ENCODE data around the gene RPUSD1. TPM values are rescaled to one million over a fixed set of nuclear protein-coding genes. Genes with fewer than 3 reads are reported as not detected.

Gene RPUSD1
- total and polyA plus RNA-seq, 2 experiments from 2014 or later: 15.4 to 54.3 TPM

DNA sequence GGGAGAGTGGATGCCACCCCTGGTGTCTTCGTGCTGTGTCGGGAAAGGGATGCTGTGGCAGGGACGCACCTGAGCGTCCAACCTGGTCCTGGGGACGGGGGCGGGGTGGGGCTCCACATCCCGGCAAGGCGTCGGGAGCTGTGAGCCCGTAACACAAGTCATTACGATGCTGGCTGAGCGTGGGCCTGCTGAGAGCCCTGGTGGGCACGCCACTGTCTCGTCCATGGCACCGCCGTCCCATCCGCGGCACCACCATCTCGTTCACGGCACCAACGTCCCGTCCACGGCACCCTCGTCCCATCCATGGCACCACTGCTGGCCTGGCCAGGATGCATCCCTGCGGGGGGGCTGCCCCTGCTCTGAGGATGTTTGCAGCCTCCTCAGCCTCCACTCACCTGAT is 36.4 kb upstream of the RPUSD1 start:
- Histone ChIP-seq H3K27ac (no peak overlapping the region), H3K79me2 (ENCODE audit: insufficient read depth) (no peaks in the 10 kb centered on the region), H3K9me2 (ENCODE audit: insufficient read depth) (no peaks in the 10 kb centered on the region), H4K20me1 (ENCODE audit: insufficient read depth) (no peaks in the 10 kb centered on the region), H3F3A (ENCODE audit: insufficient read depth) (no peaks in the 10 kb centered on the region), H3K27me3 (replicated peaks; ENCODE audit: insufficient read depth) (peaks cover 13% of the 10 kb centered on the region), H3K4me2 (ENCODE audit: unreplicated experiment) (no peak overlapping the region), H3K36me3 (ENCODE audit: low read depth) (no peaks in the 10 kb centered on the region), H3K9me3 (ENCODE audit: low read depth) (no peaks in the 10 kb centered on the region), H3K9ac (no peak overlapping the region), H2AFZ (no peak overlapping the region), H3K4me1 (ENCODE audit: insufficient read depth) (no peaks in the 10 kb centered on the region), H3K4me3 (no peak overlapping the region)
- DNase-seq: no peak
- 77 to 80% methylated on average over 19 to 25 of the region's 25 CpGs for WGBS, 2 experiments (ENCODE audit: low coverage in 1 of 2, low lambda C conversion rate in 2 of 2, missing lambda C conversion rate in 2 of 2)
- no peak for TF ChIP-seq EZH2 (IDR thresholded peaks at IDR 0.05; ENCODE audit: insufficient read depth, poor library complexity, severe bottlenecking)
- TF ChIP-seq EZH2phosphoT487 (IDR thresholded peaks at IDR 0.05; ENCODE audit: insufficient read depth, low read depth): no peak
- in situ Hi-C loops (cut with MboI): loop anchor here (25.0 kb wide), 1 partner anchor 238 kb away; the partner anchor contains the start of gene SSTR5

DNA sequence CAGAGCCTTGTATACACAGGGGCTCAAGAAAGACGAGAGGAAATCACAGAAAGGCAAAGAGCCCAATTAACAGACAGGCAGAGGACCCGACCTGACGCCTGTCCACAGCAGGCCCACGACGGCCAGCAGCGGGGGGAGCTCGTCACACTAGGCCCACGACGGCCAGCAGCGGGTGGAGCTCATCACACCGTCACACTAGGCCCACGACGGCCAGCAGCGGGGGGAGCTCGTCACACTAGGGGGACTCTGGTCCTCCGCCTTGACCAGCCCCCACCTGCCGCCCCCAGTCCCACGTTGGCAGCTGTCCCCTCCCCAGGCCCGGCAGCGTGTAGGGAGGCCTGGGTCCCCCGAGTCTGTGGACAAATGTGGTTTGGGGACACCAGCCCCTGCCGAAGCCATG is 36.0 kb upstream of the RPUSD1 start:
- Histone ChIP-seq H4K20me1 (ENCODE audit: insufficient read depth) (no peaks in the 10 kb centered on the region), H3K4me1 (ENCODE audit: insufficient read depth) (no peaks in the 10 kb centered on the region), H3K27ac (no peak overlapping the region), H2AFZ (no peak overlapping the region), H3K27me3 (replicated peaks; ENCODE audit: insufficient read depth) (peaks cover 13% of the 10 kb centered on the region), H3K36me3 (ENCODE audit: low read depth) (no peaks in the 10 kb centered on the region), H3K79me2 (ENCODE audit: insufficient read depth) (no peaks in the 10 kb centered on the region), H3F3A (ENCODE audit: insufficient read depth) (no peaks in the 10 kb centered on the region), H3K9me3 (ENCODE audit: low read depth) (no peaks in the 10 kb centered on the region), H3K9me2 (ENCODE audit: insufficient read depth) (no peaks in the 10 kb centered on the region), H3K4me3 (no peak overlapping the region), H3K9ac (no peak overlapping the region), H3K4me2 (ENCODE audit: unreplicated experiment) (no peak overlapping the region)
- WGBS, 2 experiments (ENCODE audit: low coverage in 1 of 2, low lambda C conversion rate in 2 of 2, missing lambda C conversion rate in 2 of 2): 83 to 84% methylated on average over 6 to 21 of the region's 22 CpGs
- no peak for DNase-seq
- in situ Hi-C loops (cut with MboI): loop anchor here (25.0 kb wide), 1 partner anchor 238 kb away; the partner anchor contains the start of gene SSTR5
- TF ChIP-seq EZH2 (IDR thresholded peaks at IDR 0.05; ENCODE audit: insufficient read depth, poor library complexity, severe bottlenecking) (no peak), EZH2phosphoT487 (IDR thresholded peaks at IDR 0.05; ENCODE audit: insufficient read depth, low read depth) (no peak)

DNA sequence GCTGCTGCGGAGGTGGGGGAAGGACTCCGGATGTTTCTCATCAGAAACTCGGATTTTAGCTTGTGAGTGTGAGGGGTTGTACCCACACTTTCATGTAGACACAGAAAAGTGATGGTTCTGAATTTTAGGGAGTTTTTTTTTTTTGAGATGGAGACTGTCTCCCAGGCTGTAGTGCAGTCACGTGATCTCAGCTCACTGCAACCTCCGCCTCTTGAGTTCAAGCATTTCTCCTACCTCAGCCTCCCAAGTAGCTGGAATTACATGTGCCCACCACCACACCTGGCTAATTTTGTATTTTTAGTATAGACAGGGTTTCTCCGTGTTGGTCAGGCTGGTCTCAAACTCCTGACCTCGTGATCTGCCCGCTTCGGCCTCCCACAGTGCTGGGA is 34.7 kb upstream of the RPUSD1 start:
- H3K9ac ChIP-seq: no peak overlapping the region
- TF ChIP-seq EZH2phosphoT487 (IDR thresholded peaks at IDR 0.05; ENCODE audit: insufficient read depth, low read depth): no peak
- TF ChIP-seq EZH2 (IDR thresholded peaks at IDR 0.05; ENCODE audit: insufficient read depth, poor library complexity, severe bottlenecking): no peak
- no peak overlapping the region for H3K4me2 ChIP-seq (ENCODE audit: unreplicated experiment)
- H3K27ac ChIP-seq: no peak overlapping the region
- H3K79me2 ChIP-seq (ENCODE audit: insufficient read depth): no peaks in the 10 kb centered on the region
- no peaks in the 10 kb centered on the region for H3K4me1 ChIP-seq (ENCODE audit: insufficient read depth)
- H3K36me3 ChIP-seq (ENCODE audit: low read depth): no peaks in the 10 kb centered on the region
- no peak for DNase-seq
- in situ Hi-C loops (cut with MboI): loop anchor here (25.0 kb wide), 1 partner anchor 239 kb away; the partner anchor contains the start of gene SSTR5
- H3K9me3 ChIP-seq (ENCODE audit: low read depth): no peaks in the 10 kb centered on the region
- no peaks in the 10 kb centered on the region for H3K9me2 ChIP-seq (ENCODE audit: insufficient read depth)
- H3K27me3 ChIP-seq (replicated peaks; ENCODE audit: insufficient read depth): peaks cover 21% of the 10 kb centered on the region
- no peak overlapping the region for H3K4me3 ChIP-seq
- H3F3A ChIP-seq (ENCODE audit: insufficient read depth): no peaks in the 10 kb centered on the region
- 69 to 77% methylated on average over 9 of the region's 9 CpGs for WGBS, 2 experiments (ENCODE audit: low coverage in 1 of 2, low lambda C conversion rate in 2 of 2, missing lambda C conversion rate in 2 of 2)
- no peaks in the 10 kb centered on the region for H4K20me1 ChIP-seq (ENCODE audit: insufficient read depth)
- no peak overlapping the region for H2AFZ ChIP-seq

DNA sequence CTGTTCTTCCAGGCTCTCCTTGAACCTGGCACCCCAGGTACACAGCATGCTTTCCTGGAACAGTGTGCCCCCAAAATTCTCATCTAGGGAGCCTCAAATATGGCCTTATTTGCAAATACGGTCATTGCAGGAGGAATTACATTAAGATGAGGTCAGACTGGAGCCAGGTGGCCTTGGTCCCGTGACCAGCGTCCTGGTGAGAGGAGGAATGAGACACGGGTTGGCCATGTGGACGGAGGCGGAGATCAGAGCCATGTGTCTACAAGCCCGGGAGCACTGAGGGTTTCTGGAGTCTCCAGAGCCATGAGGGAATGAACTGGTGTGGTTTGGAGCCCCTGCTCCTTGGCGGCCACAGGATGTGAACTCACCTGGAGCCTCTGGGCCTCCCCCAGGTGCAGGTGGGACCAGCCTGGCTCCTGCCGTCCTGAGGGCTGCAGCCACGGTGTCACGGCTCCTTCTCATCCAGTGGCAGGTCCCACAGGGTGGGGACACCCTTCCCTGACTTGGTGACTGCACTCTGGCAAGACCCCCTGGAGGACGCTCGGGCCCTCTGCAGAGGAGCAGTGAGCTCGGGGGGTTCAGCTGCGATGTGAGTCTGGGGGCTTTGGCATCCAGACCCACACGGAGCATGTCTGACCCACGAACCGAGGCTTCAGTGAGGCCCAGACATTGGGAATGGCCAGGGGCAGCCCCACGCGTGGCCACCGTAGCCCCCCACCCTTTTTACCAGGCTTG is 34.2 kb upstream of the RPUSD1 start:
- Histone ChIP-seq H3K4me3 (no peak overlapping the region), H3K9me2 (ENCODE audit: insufficient read depth) (no peaks in the 10 kb centered on the region), H3F3A (ENCODE audit: insufficient read depth) (no peaks in the 10 kb centered on the region), H3K4me2 (ENCODE audit: unreplicated experiment) (no peak overlapping the region), H3K4me1 (ENCODE audit: insufficient read depth) (no peaks in the 10 kb centered on the region), H4K20me1 (ENCODE audit: insufficient read depth) (no peaks in the 10 kb centered on the region), H3K9me3 (ENCODE audit: low read depth) (no peaks in the 10 kb centered on the region), H3K27me3 (replicated peaks; ENCODE audit: insufficient read depth) (peaks cover 26% of the 10 kb centered on the region), H2AFZ (no peak overlapping the region), H3K36me3 (ENCODE audit: low read depth) (no peaks in the 10 kb centered on the region), H3K27ac (no peak overlapping the region), H3K9ac (no peak overlapping the region), H3K79me2 (ENCODE audit: insufficient read depth) (no peaks in the 10 kb centered on the region)
- 76% methylated on average over 21 of the region's 21 CpGs for WGBS, 2 experiments (ENCODE audit: low coverage in 1 of 2, low lambda C conversion rate in 2 of 2, missing lambda C conversion rate in 2 of 2)
- in situ Hi-C loops (cut with MboI): loop anchor here (25.0 kb wide), 1 partner anchor 240 kb away; the partner anchor contains the start of gene SSTR5
- DNase-seq: no peak
- no peak for TF ChIP-seq EZH2phosphoT487 (IDR thresholded peaks at IDR 0.05; ENCODE audit: insufficient read depth, low read depth)
- no peak for TF ChIP-seq EZH2 (IDR thresholded peaks at IDR 0.05; ENCODE audit: insufficient read depth, poor library complexity, severe bottlenecking)

Data from GM23248 (cell line).